ENCODE data around the gene ASPSCR1. TPM values are rescaled to one million over a fixed set of nuclear protein-coding genes. Genes with fewer than 3 reads are reported as not detected.

The ASPSCR1 gene
- total RNA-seq, 1 donor from 2014 or later: 50.0 TPM

DNA sequence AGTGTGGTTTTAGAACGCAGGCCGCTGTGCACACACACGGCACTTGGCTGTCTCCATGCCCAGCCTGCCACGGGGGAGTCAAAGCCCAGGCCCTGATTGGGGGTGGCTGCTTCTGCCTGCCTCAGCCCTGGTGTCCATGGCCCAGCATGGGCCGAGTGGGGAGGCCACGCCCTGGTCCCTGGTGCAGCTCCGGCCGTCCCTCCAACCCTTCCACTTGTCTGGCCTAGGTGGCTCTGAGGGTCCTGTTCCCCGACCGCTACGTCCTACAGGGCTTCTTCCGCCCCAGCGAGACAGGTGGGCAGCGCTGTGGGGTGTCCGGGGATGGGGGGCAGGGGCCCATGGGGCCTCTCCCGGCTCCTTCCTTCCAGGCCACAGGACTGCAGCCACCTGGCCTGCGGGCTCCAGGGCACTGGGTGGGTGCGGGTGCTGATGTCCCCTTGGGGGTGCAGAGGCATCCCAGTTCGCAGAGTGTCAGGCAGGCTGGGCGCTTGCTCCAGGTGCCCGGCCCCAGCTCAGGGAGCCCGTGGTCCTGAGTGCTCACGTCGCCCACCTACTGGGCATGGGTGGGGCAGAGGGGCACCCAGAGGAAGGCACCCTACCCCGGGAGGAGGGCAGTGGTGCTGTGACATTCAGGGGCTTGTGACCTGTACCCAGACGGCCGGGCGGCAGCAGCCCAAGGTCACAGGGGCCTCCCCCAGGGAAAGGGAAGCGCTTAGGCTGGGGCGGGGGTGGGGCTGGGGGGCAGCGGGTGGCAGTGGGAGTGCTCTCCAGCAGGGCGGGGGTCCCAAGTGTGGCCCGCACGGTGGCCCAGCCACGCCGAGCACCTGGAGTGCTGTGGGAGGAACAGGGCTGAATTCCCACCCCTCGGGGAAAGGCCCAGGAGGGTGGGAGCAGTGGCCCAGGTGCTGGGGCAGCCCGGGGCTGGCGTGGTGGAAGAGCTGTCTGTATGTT lies 33.4 kb downstream of the ASPSCR1 start:
- DNase-seq: no peak
- POLR2A ChIA-PET: no interaction called here
- Mint-ChIP-seq H3K27me3 (no peaks in the 10 kb centered on the region), H3K4me1 (no peaks in the 10 kb centered on the region), H3K9me3 (no peaks in the 10 kb centered on the region), H3K36me3 (ENCODE audit: low read depth) (no peaks in the 10 kb centered on the region), H3K27ac (no peak overlapping the region), H3K4me3 (no peak overlapping the region)
- TF ChIP-seq, protein P1, sequence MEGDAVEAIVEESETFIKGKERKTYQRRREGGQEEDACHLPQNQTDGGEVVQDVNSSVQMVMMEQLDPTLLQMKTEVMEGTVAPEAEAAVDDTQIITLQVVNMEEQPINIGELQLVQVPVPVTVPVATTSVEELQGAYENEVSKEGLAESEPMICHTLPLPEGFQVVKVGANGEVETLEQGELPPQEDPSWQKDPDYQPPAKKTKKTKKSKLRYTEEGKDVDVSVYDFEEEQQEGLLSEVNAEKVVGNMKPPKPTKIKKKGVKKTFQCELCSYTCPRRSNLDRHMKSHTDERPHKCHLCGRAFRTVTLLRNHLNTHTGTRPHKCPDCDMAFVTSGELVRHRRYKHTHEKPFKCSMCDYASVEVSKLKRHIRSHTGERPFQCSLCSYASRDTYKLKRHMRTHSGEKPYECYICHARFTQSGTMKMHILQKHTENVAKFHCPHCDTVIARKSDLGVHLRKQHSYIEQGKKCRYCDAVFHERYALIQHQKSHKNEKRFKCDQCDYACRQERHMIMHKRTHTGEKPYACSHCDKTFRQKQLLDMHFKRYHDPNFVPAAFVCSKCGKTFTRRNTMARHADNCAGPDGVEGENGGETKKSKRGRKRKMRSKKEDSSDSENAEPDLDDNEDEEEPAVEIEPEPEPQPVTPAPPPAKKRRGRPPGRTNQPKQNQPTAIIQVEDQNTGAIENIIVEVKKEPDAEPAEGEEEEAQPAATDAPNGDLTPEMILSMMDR (IDR thresholded peaks at IDR 0.05): no peak
- ATAC-seq (ENCODE audit: low read depth): no peak
- CTCF ChIA-PET: no interaction called here
- intact Hi-C loops (cut with micrococcal nuclease): no loop called here

DNA sequence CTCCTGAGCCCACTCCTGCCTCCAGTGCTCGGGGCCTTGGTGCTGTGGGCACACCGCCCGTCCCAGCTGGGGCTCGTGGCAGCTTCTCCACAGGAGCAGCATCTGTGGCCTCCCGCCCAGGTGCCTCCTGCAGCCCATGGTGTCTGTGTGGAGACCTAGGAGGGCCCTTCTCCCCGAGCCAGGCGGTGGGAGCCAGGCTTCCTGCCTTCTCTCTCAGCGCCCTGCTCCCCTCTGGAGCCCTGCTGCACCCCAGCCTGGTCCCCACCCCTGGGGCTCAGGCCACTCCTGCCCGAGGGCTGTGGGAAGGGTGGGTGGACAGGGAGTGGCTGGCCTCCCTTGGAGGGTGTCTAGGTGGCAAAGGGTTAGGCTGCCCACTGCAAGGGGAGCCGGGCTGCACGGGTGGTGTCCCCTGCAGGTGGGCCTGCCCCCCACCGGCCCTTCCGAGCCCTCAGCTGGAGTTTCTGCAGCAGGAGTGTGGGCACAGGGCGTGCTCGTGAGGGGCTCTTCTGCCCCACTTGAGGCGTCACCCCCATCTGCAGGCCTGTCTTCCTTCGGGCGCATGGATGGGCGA lies 34.3 kb downstream of the ASPSCR1 start:
- Mint-ChIP-seq H3K27me3 (no peaks in the 10 kb centered on the region), H3K4me1 (no peaks in the 10 kb centered on the region), H3K36me3 (ENCODE audit: low read depth) (no peaks in the 10 kb centered on the region), H3K4me3 (no peak overlapping the region), H3K27ac (no peak overlapping the region), H3K9me3 (no peaks in the 10 kb centered on the region)
- TF ChIP-seq, protein P1 (IDR thresholded peaks at IDR 0.05): no peak
- ChIA-PET CTCF (no interaction called here), POLR2A (no interaction called here)
- ATAC-seq (ENCODE audit: low read depth) (no peak), DNase-seq (no peak)
- intact Hi-C loops (cut with micrococcal nuclease): no loop called here

DNA sequence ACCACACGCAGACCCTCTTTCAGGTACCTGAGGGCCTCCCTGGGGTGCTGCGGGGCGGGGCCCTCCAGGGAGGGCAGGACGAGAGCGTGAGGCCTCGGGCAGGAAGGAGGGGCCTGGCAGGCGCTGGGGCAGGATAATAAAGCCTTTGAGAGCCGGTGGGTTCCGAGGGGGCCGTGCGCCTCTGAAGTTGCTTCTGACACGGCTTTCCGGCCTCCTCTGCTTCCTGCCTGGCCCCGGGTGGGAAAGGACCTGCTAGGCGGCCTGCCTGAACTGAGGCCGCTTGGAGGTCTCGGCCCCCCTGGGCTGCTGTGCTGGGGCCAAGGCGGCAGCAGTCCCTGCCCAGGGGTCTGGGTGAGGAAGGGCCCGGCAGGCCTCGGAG lies 34.8 kb downstream of the ASPSCR1 start:
- DNase-seq (no peak), ATAC-seq (ENCODE audit: low read depth) (no peak)
- Mint-ChIP-seq H3K36me3 (ENCODE audit: low read depth) (no peaks in the 10 kb centered on the region), H3K9me3 (no peaks in the 10 kb centered on the region), H3K27ac (no peak overlapping the region), H3K4me3 (no peak overlapping the region), H3K27me3 (no peaks in the 10 kb centered on the region), H3K4me1 (no peaks in the 10 kb centered on the region)
- TF ChIP-seq, protein P1 (IDR thresholded peaks at IDR 0.05): no peak
- intact Hi-C loops (cut with micrococcal nuclease): no loop called here
- CTCF ChIA-PET: no interaction called here
- POLR2A ChIA-PET: no interaction called here

DNA sequence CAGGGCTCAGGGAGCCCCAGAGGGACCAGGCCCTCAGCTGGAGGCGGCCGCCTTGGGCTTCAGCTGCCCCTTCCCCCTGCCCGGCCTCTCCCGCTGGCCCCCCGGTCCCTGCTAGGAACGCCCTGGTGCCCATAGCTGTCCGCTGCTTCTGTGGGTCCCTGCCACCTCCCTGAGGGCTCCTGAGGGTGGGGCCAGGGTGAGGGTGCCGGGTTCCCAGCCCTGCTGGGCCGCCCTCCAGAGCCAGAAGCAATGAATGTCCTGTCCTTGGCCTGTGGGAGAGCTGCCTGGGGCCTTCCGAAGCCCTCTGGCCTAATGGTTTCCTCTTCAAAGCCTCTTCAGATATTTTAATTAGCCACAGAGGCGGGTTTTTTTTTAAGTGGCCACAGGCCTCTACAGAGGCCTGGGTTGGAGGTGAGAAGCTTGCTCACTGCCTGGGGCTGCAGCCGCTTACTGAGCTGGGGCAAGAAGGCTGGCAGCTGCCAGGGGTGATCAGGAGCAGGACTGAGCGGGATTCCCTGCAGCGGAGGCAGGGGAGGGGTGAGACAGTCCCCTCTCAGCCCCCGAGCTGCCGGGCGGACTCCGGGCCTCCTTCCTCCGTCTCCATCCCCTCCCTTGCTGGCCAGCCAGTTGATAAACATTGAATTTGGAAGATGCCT lies 35.3 kb downstream of the ASPSCR1 start:
- Mint-ChIP-seq H3K36me3 (ENCODE audit: low read depth) (no peaks in the 10 kb centered on the region), H3K27ac (no peak overlapping the region), H3K4me1 (no peaks in the 10 kb centered on the region), H3K4me3 (no peak overlapping the region), H3K9me3 (no peaks in the 10 kb centered on the region), H3K27me3 (no peaks in the 10 kb centered on the region)
- ATAC-seq (ENCODE audit: low read depth): no peak
- intact Hi-C loops (cut with micrococcal nuclease): no loop called here
- CTCF ChIA-PET: no interaction called here
- POLR2A ChIA-PET: no interaction called here
- TF ChIP-seq, protein P1 (IDR thresholded peaks at IDR 0.05): no peak
- no peak for DNase-seq

DNA sequence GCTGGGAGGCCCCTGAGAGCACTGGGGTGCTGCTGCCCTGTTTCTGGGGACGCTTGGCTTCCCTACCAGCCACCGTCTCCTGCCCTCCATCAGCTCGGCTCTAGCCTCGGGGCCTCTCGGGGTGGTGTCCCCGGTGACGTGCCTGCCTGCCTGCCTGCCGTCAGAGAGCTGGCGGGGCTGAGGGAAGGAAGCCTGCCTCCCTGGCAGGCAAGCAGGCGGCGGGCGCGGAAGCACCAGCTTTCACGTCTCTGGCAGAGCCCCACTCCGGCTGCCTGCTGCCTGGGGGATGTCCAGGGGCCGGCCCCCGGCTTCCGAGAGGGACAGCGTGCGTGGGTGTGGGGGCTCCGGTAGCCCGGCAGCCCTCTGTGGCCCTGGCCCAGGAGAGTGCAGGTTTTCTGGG lies 35.9 kb downstream of the ASPSCR1 start:
- no peaks in the 10 kb centered on the region for H3K27me3 Mint-ChIP-seq
- no peaks in the 10 kb centered on the region for H3K4me1 Mint-ChIP-seq
- intact Hi-C loops (cut with micrococcal nuclease): no loop called here
- TF ChIP-seq, protein P1 (IDR thresholded peaks at IDR 0.05): no peak
- no peaks in the 10 kb centered on the region for H3K36me3 Mint-ChIP-seq (ENCODE audit: low read depth)
- H3K9me3 Mint-ChIP-seq: no peaks in the 10 kb centered on the region
- H3K27ac Mint-ChIP-seq: no peak overlapping the region
- H3K4me3 Mint-ChIP-seq: no peak overlapping the region
- ChIA-PET POLR2A (no interaction called here), CTCF (no interaction called here)
- no peak for ATAC-seq (ENCODE audit: low read depth)
- no peak for DNase-seq

Measured in activated B cell treated with CpG ODN at 0.5 μM for 24 hours (primary cell).